ENCODE measurements around the gene PLN. TPM values are rescaled to one million over a fixed set of nuclear protein-coding genes. Genes with fewer than 3 reads are reported as not detected.

PLN gene
- total RNA-seq, 1 donor from 2014 or later, result not detected

DNA sequence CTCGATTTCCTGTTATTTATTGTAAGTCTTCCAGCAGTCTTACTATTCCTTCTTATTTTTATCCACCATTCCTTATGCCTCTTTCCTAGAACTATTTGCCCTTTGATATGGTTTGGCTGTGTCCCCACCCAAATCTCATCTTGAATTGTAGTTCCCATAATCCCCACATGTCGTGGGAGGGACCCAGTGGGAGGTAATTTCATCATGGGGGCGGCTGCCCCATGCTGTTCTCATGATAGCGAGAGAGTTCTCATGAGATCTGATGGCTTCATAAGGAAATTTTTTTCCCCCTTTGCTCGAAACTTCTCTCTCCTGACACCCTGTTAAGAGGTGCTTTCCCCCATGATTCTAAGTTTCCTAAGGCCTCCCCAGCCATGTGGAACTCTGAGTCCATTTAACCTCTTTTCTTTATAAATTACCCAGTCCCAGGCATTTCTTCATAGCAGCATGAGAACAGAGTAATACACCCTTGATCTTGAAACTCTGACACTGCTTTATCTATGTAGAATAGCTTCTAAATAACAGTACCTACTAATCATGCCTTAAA lies 48.8 kb downstream of the PLN start:
- TF ChIP-seq, protein P1, sequence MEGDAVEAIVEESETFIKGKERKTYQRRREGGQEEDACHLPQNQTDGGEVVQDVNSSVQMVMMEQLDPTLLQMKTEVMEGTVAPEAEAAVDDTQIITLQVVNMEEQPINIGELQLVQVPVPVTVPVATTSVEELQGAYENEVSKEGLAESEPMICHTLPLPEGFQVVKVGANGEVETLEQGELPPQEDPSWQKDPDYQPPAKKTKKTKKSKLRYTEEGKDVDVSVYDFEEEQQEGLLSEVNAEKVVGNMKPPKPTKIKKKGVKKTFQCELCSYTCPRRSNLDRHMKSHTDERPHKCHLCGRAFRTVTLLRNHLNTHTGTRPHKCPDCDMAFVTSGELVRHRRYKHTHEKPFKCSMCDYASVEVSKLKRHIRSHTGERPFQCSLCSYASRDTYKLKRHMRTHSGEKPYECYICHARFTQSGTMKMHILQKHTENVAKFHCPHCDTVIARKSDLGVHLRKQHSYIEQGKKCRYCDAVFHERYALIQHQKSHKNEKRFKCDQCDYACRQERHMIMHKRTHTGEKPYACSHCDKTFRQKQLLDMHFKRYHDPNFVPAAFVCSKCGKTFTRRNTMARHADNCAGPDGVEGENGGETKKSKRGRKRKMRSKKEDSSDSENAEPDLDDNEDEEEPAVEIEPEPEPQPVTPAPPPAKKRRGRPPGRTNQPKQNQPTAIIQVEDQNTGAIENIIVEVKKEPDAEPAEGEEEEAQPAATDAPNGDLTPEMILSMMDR (IDR thresholded peaks at IDR 0.05; ENCODE audit: insufficient read depth, low read length, severe bottlenecking), result no peak
- H3K36me3 ChIP-seq (ENCODE audit: control insufficient read depth, insufficient read depth, low read length), result no peaks in the 10 kb centered on the region
- FAIRE-seq (no peak), DNase-seq (ENCODE audit: low read depth) (no peak)
- no peak overlapping the region for H3K4me3 ChIP-seq (ENCODE audit: low read depth, low read length)
- H3K27me3 ChIP-seq (ENCODE audit: control insufficient read depth, insufficient read depth, low read length), result no peaks in the 10 kb centered on the region

DNA sequence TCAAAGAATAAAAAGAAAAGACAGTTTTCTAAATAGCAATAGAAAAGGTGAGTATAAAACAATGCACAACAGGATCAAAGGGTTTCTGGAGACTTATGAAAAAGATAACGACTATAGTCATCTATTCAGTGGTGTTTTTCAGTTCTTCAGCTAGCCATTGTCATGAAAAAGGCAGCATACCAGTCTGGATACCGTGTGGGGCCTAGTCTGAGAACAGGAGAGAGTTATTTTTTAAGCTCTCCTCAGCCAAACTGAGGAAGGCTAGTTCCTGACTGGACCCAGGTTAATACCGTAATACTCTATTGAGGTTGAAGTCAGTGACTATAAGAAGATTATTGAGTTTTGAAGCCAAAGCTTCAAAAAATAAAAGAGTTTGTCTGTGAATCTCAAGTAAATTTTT lies 49.5 kb downstream of the PLN start:
- FAIRE-seq (no peak), DNase-seq (ENCODE audit: low read depth) (no peak)

DNA sequence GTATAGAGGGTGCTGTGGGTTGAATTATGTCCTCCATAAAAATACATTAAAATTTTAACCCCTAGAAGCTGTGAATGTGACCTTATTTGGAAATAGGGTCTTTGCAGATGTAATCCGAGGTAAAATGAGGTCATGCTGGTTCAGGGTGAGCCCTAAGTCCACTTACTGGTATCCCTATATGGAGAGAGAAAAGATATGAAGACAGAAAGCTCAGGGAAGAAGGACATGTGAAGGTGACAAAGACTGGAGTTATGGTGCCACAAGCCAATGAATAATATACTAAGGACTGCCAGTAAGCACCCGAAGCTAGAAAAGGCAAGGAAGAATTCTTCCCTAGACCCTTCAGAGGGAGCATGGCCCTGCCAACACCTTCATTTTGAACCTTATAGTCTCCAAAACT lies 50.2 kb downstream of the PLN start:
- DNase-seq (ENCODE audit: low read depth) (no peak), FAIRE-seq (no peak)
- TF ChIP-seq, protein P1 (IDR thresholded peaks at IDR 0.05; ENCODE audit: insufficient read depth, low read length, severe bottlenecking), result no peak
- H3K27me3 ChIP-seq (ENCODE audit: control insufficient read depth, insufficient read depth, low read length), result no peaks in the 10 kb centered on the region
- H3K4me3 ChIP-seq (ENCODE audit: low read depth, low read length), result no peak overlapping the region
- H3K36me3 ChIP-seq (ENCODE audit: control insufficient read depth, insufficient read depth, low read length), result no peaks in the 10 kb centered on the region

More for the DNA sequence above, 49.5 kb downstream of the PLN start:
- Histone ChIP-seq H3K27me3 (ENCODE audit: control insufficient read depth, insufficient read depth, low read length) (no peaks in the 10 kb centered on the region), H3K4me3 (ENCODE audit: low read depth, low read length) (no peak overlapping the region), H3K36me3 (ENCODE audit: control insufficient read depth, insufficient read depth, low read length) (no peaks in the 10 kb centered on the region)
- TF ChIP-seq, protein P1 (IDR thresholded peaks at IDR 0.05; ENCODE audit: insufficient read depth, low read length, severe bottlenecking), result no peak

DNA sequence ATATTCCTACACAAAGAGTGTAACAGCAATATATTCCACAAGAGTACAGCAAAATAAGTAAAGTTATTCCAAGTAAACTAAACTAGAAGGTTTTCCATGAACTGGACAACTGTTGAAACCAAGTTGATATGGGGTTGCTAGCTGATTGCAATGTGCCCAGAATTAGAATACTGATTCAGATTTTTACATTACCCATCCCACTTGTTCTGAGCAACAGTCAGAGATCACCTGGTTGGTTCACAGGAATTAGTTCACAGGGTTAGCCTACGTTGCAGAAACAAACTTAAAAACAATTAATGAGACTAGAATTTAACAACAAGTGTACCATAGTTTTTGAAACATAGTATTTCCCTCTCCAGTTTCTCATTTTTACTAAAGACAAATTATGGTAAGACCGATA lies 54.2 kb downstream of the PLN start:
- Histone ChIP-seq H3K27me3 (ENCODE audit: control insufficient read depth, insufficient read depth, low read length) (no peaks in the 10 kb centered on the region), H3K4me3 (ENCODE audit: low read depth, low read length) (no peak overlapping the region), H3K36me3 (ENCODE audit: control insufficient read depth, insufficient read depth, low read length) (no peaks in the 10 kb centered on the region)
- FAIRE-seq (no peak), DNase-seq (ENCODE audit: low read depth) (no peak)
- TF ChIP-seq, protein P1 (IDR thresholded peaks at IDR 0.05; ENCODE audit: insufficient read depth, low read length, severe bottlenecking), result no peak

DNA sequence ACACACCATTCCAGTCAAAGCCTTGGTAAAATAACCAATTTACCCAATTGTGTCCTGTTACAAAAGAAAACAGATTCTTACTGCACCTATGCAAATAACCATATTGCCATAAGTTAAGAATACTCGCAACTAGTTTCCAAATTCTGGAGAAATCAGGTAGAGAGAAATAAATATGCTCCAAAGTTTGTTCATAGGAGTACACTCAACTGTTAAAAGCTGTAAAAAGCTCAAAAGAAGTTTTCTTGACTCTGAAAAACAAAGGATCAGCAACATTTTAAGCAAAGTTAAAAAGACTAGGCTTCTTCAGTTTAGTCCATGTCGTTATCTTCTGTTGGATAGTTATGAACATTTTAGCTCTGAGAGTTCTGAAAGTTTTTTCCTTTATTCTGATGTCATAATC lies 55.3 kb downstream of the PLN start:
- H3K4me3 ChIP-seq (ENCODE audit: low read depth, low read length), result no peak overlapping the region
- H3K27me3 ChIP-seq (ENCODE audit: control insufficient read depth, insufficient read depth, low read length), result no peaks in the 10 kb centered on the region
- TF ChIP-seq, protein P1 (IDR thresholded peaks at IDR 0.05; ENCODE audit: insufficient read depth, low read length, severe bottlenecking), result no peak
- H3K36me3 ChIP-seq (ENCODE audit: control insufficient read depth, insufficient read depth, low read length), result no peaks in the 10 kb centered on the region
- FAIRE-seq (no peak), DNase-seq (ENCODE audit: low read depth) (no peak)

DNA sequence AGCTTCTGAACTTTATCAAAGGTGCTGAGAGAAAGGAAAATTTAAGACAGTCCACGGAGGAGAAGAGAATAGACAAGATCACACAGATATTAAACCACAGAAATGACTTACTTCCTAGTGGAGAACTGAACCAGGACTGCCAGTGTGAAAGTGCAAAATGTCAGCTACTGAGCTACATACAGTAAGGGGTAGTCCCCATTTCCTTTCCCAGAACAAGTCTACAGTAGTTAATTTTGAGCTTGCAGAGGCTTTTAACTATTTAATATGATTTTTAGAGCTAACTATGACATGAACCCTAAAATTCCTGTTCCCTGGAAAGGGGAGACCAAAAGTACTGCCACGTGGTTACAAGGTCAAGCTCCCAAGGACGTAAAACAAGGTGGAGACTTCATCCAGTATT lies 58.2 kb downstream of the PLN start:
- Histone ChIP-seq H3K27me3 (ENCODE audit: control insufficient read depth, insufficient read depth, low read length) (no peaks in the 10 kb centered on the region), H3K4me3 (ENCODE audit: low read depth, low read length) (no peak overlapping the region), H3K36me3 (ENCODE audit: control insufficient read depth, insufficient read depth, low read length) (no peaks in the 10 kb centered on the region)
- FAIRE-seq (no peak), DNase-seq (ENCODE audit: low read depth) (no peak)
- TF ChIP-seq, protein P1 (IDR thresholded peaks at IDR 0.05; ENCODE audit: insufficient read depth, low read length, severe bottlenecking), result no peak

Data from bronchial epithelial cell (primary cell).